T follicular helper cell (primary cell): ENCODE results near the gene KRTAP6-1.

Experiments used
- DNase-seq: peaks from one replicate; pipeline ENCODE4 v3.0.0-alpha.2; 2020; ENCODE audit warnings: low read depth
- total RNA-seq, 2 experiments: gene quantifications; one replicate each; lab custom pipeline; 2026; lab: John Stamatoyannopoulos, UW

KRTAP6-1 gene, protein sequence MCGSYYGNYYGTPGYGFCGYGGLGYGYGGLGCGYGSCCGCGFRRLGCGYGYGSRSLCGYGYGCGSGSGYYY
- total RNA-seq, result 0 reads per million in 2 experiments

DNA sequence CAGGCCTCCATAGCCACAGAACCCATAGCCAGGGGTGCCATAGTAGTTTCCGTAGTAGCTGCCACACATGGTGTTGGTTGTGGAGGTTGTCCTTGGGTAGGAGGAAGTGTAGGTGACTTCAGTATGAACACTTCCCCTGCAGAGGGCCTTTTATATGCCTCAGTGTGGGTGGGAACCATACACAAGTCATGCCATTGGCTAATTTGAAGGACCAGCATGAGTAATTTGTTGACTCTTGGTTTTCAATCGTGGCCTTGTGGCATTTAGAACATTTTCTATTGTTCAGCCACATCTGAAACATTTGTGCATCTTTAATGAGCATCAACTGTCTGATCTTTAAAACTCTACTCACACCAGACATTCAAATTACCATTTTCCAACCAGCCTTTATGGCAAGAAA is at the start of gene KRTAP6-1:
Gene KRTAP6-1, minus strand, starts transcription at position 95 of the 400 bp plus-strand sequence. Its CDS starts 26 bp downstream, at position 69.
- no peak for DNase-seq

DNA sequence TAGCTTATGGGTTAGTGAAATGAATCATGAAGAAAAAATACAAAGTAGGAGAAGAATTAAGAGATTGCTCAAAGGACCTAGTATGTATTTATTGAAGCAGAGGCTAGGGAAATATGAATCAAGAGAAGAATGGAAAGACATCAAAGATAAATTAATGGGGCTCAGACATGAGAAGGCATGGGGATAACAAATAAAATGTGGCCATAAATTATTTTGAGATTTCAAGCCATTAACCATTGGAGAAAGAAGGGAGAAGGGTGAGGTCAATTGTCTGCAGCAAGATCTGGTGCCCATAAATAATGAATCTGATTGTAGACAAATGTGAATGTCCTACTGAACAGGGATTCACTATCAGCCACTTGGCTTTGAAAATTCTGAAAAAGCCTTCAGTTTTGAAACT is 39.2 kb upstream of the KRTAP6-1 start:
- DNase-seq, result no peak

DNA sequence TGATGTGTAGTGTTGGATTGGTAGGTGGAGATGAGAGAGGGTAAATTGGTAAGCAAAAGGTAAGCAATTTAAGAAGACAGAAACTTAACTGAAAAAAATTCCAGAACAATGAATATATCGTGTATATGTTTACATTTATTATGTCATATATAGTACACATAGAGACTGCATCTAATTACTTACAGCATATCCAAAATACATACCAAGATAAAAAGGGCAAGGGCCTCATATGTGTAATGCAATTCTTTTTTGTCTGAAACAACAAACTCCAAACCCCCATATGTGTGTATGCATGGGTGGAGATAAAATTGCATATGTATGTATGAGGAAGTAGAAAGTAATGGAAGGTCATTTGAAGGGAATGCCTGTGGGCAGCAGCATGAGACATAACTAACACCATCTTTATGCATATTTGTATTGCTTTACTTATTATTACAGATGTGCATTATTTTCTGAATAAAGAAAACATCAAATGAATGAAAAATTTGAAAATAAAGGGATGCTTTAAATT is 33.2 kb upstream of the KRTAP6-1 start:
- no peak for DNase-seq

DNA sequence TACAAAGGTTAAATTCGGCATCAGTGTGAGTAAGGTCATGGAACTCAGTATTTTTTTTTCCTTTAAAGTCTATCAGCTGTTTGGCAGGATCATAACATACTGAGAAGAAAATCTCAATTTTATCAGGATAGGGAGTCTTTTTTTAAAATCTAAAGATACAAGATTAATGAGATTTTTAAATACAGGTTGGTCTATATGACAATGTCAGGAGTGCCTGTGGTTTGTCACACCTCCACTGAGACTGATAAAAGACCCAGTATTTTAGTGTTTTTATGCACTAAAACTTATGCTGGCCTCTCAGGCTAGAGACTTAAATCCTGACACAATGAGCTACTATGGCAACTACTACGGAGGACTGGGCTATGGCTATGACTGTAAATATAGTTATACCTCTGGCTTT is 28.8 kb upstream of the KRTAP6-1 start, which contains the start of gene KRTAP20-3:
Gene KRTAP20-3, plus strand, starts transcription at position 301 of the 400 bp plus-strand sequence.
- DNase-seq, result no peak

DNA sequence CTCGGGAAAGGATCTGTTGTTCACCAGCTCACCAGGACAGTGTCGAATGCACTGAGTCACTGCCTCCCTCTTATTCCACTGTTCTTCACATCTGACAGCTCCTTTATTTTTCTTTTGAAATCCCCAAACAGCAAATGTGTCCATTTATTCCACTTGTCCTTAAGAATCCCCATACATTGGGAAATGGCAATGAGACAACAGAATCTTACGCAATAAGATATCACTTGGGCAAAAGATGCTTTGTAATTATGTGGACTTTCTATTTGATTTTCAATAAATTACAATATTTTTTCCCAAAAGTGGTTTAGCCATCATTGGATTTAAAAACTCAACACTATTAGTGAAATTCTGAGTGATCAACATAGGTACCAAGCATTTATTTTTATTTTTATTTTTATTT is 25.0 kb upstream of the KRTAP6-1 start:
- no peak for DNase-seq

DNA sequence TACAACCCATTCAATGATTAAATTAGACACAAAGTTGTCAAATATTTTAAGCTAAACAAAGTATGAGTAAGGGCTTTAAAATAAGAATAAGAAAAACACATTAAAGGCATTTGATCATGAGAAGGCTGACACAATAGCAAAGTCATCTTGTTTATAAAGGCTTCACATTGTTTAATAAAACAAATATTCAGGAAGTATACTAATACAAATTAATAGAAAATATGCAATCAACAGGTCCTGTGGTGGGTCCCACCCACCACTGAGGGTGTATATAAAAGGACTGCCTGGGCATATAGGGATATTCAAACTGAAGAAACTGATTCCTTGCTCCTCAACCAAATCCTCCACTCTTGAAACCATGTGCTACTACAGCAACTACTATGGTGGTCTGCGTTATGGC is 21.2 kb upstream of the KRTAP6-1 start, which contains the start of gene KRTAP20-2:
Gene KRTAP20-2, plus strand, starts transcription at position 301 of the 400 bp plus-strand sequence. Its CDS starts 58 bp downstream, at position 359.
- no peak for DNase-seq

DNA sequence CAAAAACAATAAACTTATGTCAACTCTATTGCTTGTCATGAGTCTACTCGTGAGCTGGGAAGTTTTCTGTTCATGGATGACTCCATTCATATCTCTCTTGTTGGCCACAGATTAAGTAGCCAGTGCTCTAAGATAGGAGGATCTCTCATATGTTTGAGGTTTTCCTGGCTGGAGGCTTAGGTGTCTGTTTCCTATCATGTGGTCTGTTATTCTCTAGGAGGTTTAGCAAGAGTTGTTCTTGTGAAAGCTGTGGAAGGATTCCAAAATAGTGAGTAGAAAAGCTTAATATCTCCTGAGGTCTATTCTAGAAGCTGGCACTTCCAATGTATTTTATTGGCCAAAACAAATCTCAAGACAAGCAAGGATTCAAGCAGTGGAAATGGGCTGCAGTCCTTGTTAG is 15.5 kb upstream of the KRTAP6-1 start:
- no peak for DNase-seq

DNA sequence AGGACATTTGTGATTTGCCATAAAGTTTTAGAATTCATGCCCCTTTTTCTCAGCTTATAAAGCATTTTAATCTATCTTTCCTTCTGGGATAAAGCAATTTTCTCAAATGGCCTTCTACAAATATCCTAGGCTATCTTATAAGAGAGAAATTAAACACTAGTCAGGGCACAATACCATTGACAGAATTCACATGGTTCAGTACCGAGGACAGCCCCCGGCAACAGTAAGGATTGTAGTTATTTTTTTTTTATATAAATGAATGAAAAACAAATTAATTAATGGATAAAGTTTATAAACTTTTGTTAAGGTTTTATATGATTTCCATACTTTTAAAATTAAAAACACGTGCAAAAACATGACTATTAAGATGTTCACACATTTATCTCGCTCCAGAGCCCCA is 14.4 kb upstream of the KRTAP6-1 start:
- DNase-seq, result no peak

DNA sequence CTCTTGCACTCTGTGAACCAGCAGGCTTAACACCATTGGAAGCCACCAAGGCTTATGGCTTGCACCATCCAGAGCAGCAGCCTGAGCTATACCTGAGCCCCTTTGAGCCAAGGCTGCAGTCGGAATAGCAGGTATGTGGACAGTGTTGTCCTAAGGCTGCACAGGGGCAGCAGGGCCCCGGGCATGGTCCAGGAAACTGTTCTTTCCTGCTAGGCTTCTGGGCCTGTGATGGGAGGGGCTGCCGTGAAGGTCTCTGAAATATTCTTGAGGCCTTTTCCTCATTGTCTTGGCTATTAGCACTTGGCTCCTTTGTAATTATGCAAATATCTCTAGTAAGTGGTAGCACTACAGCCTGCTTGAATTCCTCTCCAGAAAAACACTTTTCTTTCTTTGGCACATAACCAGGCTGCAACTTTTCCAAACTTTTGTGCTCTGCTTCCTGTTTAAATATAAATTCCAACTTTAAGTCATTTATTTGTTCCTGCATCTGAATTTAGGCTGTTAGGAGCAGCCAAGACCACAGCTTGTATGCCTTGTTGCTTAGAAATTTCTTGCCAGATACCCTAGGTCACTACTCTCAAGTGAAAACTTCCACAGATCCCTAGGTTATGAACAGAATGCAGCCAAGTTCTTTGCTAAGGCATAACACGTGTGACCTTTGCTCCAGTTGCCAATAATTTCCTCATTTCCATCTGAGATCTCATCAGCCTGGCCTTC is 11.9 kb upstream of the KRTAP6-1 start:
- DNase-seq, result no peak

DNA sequence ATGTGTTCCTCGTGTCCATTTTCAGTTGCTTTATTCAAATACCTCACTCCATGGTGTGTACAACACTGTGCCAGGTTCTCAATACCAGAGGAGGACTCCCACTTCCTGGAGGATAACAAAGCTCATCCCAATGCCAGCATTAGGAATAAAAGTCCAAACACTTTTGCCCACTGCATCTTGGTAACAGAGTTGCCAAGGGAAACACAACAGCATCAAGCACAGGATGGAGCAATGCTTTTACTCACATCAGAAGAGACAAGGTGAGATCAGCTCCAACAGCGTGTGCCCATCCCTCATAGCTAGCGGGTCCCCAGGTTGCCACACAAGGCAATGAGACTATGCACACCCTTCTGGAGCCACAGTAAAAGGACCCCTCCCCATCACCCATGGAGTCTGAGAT is 9.6 kb upstream of the KRTAP6-1 start:
- DNase-seq, result no peak

DNA sequence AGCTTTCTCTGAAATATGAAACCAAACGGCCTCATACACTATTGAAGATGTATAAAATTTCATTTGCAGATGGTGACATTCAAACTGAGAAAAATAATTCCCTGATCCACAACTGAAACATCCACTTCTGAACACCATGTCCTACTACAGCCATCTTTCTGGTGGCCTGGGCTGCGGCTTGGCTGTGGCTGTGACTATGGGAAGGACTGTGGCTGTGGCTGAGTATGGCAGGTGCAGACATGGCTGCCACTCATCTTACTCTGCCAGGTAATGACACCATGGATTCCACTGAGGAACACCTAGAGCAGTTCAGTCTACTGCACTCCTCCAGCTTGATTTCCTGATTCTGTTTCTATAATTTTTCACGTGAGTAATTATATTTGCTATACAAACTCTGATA is 6.8 kb upstream of the KRTAP6-1 start, which contains the start of gene KRTAP20-4:
Gene KRTAP20-4, plus strand, starts transcription at position 106 of the 400 bp plus-strand sequence.
- DNase-seq, result no peak

DNA sequence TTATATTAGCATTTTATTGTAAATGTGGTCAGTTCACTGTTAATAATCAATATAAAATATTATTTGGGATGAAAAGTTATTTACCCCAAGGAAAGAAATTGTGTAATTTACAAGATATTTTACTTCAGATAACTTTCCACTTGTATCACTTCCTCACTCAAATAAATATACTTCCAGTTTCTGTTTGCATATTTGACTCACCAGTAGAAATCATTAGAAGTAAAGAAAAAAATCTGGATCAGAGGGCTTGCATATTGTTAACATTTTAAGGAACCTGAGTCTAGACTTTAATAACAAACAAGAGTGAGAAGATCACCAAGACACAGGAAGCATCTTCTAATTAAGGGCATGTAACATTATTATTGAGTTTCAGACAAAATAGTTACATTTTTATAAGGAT is 6.3 kb upstream of the KRTAP6-1 start:
- no peak for DNase-seq

DNA sequence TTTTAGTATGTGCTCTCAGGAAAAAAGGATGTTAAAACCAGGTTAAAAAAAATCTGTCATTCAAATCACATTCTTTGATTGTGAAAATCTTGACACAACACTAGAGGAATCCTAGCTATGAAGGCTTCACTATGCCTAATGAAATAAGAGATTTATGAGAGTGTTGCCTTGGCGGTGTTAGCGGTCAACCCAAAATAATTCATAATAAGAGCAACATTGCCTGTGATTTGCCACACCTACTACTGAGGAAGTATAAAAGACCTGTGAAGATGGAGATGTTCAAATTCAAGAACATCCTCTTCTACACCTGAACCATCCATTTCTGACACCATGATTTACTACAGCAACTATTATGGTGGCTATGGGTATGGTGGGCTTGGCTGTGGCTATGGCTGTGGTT is 2.4 kb upstream of the KRTAP6-1 start, which contains the start of gene KRTAP20-1:
Gene KRTAP20-1, plus strand, starts transcription at position 301 of the 400 bp plus-strand sequence. Its CDS starts 30 bp downstream, at position 331.
- DNase-seq, result no peak

DNA sequence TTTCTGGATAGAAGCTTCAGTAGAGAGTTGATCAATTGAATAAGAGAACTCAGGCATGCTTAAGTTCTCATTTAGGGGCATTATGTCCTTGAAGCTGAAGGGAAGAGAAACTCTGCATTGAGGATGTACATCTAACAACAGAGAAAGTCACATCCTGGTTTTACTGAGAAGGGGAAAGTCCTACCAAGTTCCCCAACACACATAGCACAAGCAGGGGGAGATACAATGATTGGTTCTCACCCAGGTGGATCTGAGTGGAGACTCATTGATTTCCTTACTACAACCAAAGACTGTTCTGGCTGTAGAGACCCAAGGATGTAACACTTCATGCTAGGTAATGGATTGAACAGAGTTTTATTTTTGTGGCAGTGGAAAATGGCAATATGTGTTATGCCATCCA is 1.5 kb upstream of the KRTAP6-1 start:
- no peak for DNase-seq

DNA sequence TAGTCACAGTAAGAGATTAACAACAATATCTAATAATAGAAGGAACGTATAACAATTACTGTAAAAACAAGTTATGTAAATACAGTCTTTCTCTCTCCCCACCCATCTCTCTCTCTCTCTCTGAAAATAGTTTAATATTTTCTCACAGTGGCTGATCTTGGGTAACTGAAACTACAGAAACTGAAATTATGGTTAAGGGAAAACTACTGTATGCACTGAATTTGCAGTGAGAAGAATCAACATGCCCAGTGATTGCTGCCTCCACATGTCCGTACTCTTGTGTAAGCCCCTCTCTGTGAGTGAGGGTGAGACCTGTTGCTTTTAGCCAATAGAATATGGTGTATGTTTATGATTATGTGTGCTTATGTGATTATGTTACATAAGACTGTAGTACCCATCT is 1.6 kb downstream of the KRTAP6-1 start:
- DNase-seq, result no peak

DNA sequence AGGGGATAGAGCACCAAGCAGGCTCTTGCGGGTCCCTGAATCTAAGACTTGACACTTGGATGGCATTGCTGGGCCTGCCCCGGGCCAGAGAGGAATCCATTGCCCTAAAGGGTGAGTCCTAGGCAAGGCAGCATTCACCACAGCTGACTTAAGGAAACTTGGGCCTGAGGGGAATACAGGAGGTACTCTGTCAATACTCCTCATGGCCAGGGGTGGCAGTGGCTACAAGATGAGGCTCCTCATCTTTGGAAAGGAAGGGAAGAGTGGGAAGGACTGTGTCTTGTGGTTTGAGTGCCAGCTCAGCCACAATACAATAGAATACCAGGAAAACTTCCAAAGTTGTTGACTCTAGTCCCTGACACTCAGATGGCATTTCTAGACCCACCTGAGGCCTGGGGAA is 7.8 kb downstream of the KRTAP6-1 start:
- no peak for DNase-seq

DNA sequence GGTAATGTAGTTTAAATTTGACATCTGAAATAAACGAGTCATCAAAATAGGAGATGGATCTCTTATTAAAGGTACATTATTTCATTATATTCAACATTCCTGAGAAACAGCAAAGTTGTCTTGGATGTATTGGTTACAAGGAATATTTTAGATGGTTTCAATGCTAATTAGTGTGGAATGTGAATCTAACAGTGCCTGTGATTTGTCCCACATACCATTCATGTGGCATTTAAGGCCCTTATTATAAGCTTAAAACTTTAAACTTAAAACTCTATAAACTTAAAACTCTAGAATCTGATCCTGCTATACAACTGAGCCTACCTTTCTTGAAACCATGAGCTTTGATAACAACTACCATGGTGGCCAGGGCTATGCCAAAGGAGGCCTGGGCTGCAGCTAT is 12.9 kb downstream of the KRTAP6-1 start, which contains the start of gene KRTAP22-1:
Gene KRTAP22-1, plus strand, starts transcription at position 301 of the 400 bp plus-strand sequence.
- DNase-seq, result no peak

DNA sequence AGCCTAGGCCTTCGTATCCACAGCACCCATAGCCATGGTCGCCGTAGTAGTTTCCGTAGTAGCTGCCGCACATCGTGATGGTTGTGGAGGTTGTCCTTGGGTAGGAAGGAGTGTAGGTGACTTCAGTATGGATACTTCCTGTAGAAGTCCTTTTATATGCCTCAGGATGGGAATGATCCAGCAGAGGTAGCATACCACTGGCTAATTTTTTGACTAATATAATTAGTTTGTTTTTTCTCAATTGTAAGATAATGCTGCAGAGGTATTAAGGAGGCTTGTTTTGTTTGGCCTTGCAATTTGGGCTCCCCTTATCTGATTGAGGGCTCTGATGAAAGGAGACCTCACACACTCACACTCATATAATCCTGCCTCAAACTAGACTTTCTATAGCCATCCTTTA is 14.9 kb downstream of the KRTAP6-1 start, which contains the start of gene KRTAP6-2:
Gene KRTAP6-2, minus strand, starts transcription at position 101 of the 400 bp plus-strand sequence. Its CDS starts 28 bp downstream, at position 73.
- DNase-seq, result no peak

DNA sequence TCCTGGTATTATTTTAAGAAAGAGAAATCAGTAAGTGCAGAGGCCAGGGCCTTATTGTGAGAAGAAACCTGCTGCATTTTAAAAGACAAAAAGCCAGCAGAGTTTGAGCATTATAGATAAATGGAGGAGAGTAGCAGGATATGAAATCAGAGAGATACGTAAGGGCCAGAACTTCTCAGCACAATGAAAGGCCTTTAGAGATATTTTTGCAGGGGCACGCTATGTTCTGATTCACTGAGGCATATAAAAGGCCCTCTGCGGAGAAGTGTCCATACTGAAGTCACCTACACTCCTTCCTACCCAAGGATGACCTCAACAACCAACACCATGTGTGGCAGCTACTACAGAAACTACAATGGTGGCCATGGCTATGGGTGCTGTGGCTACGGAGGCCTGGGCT is 21.6 kb downstream of the KRTAP6-1 start, which contains the start of gene KRTAP6-3:
Gene KRTAP6-3, plus strand, starts transcription at position 301 of the 400 bp plus-strand sequence. Its CDS starts 6 bp downstream, at position 307.
- no peak for DNase-seq

DNA sequence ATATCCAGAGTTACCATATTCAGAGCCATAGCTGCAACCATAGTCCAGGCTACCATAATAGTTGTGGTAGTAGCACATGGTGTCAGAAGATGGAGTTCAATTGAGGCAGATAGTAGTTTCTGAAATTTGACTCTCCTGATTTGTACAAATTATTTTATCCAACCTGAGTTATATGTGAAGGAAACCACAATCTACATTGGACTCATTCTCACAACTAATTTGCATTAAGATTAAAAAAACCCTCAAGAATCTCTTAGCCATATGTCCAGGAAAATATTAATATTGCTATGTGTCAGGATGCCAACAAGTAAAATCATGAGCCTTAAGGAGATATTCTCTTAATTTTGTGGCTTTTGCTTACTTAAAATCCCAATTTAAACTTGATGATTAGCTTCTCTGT is 23.4 kb downstream of the KRTAP6-1 start, which contains the start of gene KRTAP22-2:
Gene KRTAP22-2, minus strand, starts transcription at position 101 of the 400 bp plus-strand sequence.
- no peak for DNase-seq

DNA sequence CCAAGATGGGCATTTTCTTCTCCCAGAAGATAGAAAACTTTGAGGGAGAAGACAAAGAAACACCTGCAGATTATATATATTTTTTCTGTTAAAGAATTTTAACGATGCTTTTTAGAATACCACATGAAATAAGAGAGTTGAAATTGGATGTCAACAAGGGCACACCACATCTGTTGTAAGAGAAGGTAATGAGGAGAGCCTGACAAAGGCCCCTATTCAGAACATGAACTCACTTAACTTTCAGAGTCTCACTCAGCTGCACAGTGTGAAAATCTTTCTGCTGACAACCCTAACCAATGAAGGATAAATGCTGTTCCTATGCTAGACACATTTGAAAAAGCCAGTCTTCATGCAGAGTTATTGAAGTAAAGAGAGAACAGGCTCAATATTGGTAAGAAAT is 30.9 kb downstream of the KRTAP6-1 start:
- no peak for DNase-seq

DNA sequence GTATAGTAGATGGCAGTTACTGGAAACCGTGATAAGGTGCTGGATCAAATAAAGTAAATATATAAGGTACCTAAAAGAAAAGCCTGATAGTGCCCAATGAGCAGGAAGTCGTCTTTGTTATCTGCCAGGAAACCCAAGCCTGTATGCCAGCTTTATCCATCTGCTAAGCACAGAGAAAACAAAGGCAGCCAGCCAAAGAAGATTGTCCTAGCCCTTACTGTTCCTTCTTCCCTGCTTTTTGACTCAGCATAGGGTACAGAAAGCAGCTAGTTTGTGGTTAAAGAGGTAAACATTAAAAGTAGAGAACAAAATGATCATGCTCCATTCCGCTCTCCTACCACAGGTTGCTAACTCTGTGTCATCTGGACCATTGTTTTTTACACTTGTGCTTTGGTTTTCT is 33.6 kb downstream of the KRTAP6-1 start:
- no peak for DNase-seq

DNA sequence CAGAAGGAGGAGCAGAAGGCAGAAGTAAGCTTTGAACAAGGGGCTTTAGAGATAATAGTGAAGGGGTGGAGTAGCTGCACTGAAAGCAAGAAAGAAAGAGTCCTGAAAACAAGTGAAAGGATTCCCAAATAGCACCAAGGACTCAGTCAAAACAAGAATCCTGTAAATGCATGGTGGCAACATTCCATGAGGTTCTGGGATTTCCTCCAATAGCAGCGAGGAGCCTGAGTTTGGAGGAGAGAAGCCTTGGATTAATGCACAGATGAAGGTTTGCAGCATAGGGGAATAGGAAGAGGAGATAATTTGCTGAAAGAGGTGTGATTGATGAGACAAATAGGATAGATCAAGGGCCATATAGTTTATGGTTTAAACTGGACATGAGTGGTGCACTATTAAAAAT is 34.4 kb downstream of the KRTAP6-1 start:
- no peak for DNase-seq
